SK-N-SH (cell line): ENCODE measurements around the gene DTNBP1. TPM values are rescaled to one million over a fixed set of nuclear protein-coding genes. Genes with fewer than 3 reads are reported as not detected.

Experiments used
- CTCF ChIA-PET: fragments of 300-600, 350-600 bp; formaldehyde crosslinking; extraction: SDS; loops from one replicate; lab custom pipeline; 2021; lab: Yijun Ruan, JAX
- POLR2A ChIA-PET: fragments of 350-600 bp; sonication (Branson Sonifier 250); formaldehyde crosslinking; extraction: SDS; loops from one replicate; lab custom pipeline; 2020; ENCODE audit warnings: antibody characterized with exemption, inconsistent platforms; lab: Yijun Ruan, JAX
- DNase-seq: peaks from one replicate; pipeline ENCODE4 v3.0.0; 2012
- H2AFZ ChIP-seq: fragments of 200-600 bp; sonication (generic); 2 replicates; pipeline ENCODE4 v1.8.1; 2016; ENCODE audit warnings: antibody characterized with exemption, mild to moderate bottlenecking, low read depth
- H3F3A ChIP-seq: fragments of 200-600 bp; sonication (generic); replicated peaks from 2 replicates; pipeline ENCODE3; 2016; ENCODE audit warnings: antibody characterized with exemption, mild to moderate bottlenecking; ENCODE audit not compliant: insufficient read depth
- H3K27ac ChIP-seq, 2 experiments: fragments of 200-500 bp in 1 of 2; fragments of 200-600 bp in 1 of 2; sonication (Bioruptor generic) in 1 of 2; sonication (generic), shearing (Covaris generic) in 1 of 2; 2 replicates each; pipeline versions ENCODE4 v1.5.1 to v1.6.1; 2014 to 2016; ENCODE audit warnings: low read depth in 2 of 2, inconsistent platforms in 1 of 2, low read length in 1 of 2, mild to moderate bottlenecking in 1 of 2, mixed read lengths in 1 of 2
- H3K27me3 ChIP-seq: fragments of 200-600 bp; sonication (generic), shearing (Covaris generic); 2 replicates; pipeline ENCODE4 v1.6.1; 2016; ENCODE audit warnings: mixed run types; ENCODE audit not compliant: insufficient read depth
- H3K36me3 ChIP-seq, 2 experiments: fragments of 200-500 bp in 1 of 2; fragments of 200-600 bp in 1 of 2; sonication (Bioruptor generic) in 1 of 2; sonication (generic) in 1 of 2; replicated peaks in 1 of 2; 2 replicates each; pipeline versions ENCODE3 to v1.5.1; 2014 to 2016; ENCODE audit warnings: low read length in 1 of 2, mild to moderate bottlenecking in 1 of 2; ENCODE audit not compliant: insufficient read depth in 2 of 2, control insufficient read depth in 1 of 2
- H3K4me1 ChIP-seq, 2 experiments: fragments of 200-500 bp in 1 of 2; fragments of 200-600 bp in 1 of 2; sonication (Bioruptor generic) in 1 of 2; sonication (generic), shearing (Covaris generic) in 1 of 2; 2 replicates each; pipeline versions ENCODE4 v1.5.1 to v1.6.1; 2014 to 2016; ENCODE audit warnings: low read depth in 1 of 2, low read length in 1 of 2, mixed run types in 1 of 2; ENCODE audit not compliant: insufficient read depth in 2 of 2, control insufficient read depth in 1 of 2
- H3K4me2 ChIP-seq: fragments of 200-600 bp; sonication (generic), shearing (Covaris generic); 2 replicates; pipeline ENCODE4 v1.6.1; 2017; ENCODE audit warnings: mixed run types
- H3K4me3 ChIP-seq, 2 experiments: fragments of 200-500 bp in 1 of 2; fragments of 200-600 bp in 1 of 2; sonication (Bioruptor generic) in 1 of 2; sonication (generic), shearing (Covaris generic) in 1 of 2; 2 replicates each; pipeline versions ENCODE4 v1.5.1 to v1.8.1; 2014 to 2016; ENCODE audit warnings: low read depth in 2 of 2, inconsistent platforms in 1 of 2, low read length in 1 of 2, mild to moderate bottlenecking in 1 of 2, mixed read lengths in 1 of 2, moderate library complexity in 1 of 2
- H3K79me2 ChIP-seq: fragments of 200-600 bp; sonication (generic); 2 replicates; pipeline ENCODE4 v1.8.1; 2017; ENCODE audit warnings: mild to moderate bottlenecking; ENCODE audit not compliant: insufficient read depth
- H3K9ac ChIP-seq: fragments of 200-600 bp; sonication (generic); 2 replicates; pipeline ENCODE4 v1.6.1; 2017; ENCODE audit warnings: mixed run types
- H3K9me2 ChIP-seq: fragments of 200-600 bp; sonication (generic); 2 replicates; pipeline ENCODE4 v1.6.1; 2017; ENCODE audit warnings: mixed run types
- H3K9me3 ChIP-seq: fragments of 200-600 bp; sonication (generic); 2 replicates; pipeline ENCODE4 v1.6.1; 2017; ENCODE audit warnings: mixed run types, mild to moderate bottlenecking, moderate library complexity
- H4K20me1 ChIP-seq: fragments of 200-600 bp; sonication (generic); 2 replicates; pipeline ENCODE4 v1.6.1; 2017; ENCODE audit warnings: mild to moderate bottlenecking, mixed run types; ENCODE audit not compliant: insufficient read depth
- CHD2 ChIP-seq: fragments of 150-350 bp; IDR thresholded peaks from 2 replicates; pipeline ENCODE4 v1.6.1; 2018; ENCODE audit warnings: low read length; ENCODE audit not compliant: partially characterized antibody
- EP300 ChIP-seq, 2 experiments: IDR thresholded peaks; 2 replicates each; pipeline versions ENCODE4 v1.4.0 to v1.6.1; 2012; ENCODE audit warnings: borderline replicate concordance in 1 of 2, low read depth in 1 of 2, low read length in 1 of 2
- FOXJ3 ChIP-seq: sonication (generic); formaldehyde crosslinking; IDR thresholded peaks from 2 replicates; pipeline ENCODE4 v1.5.1; 2020; ENCODE audit warnings: mild to moderate bottlenecking, missing genetic modification reagents
- GABPA ChIP-seq: IDR thresholded peaks from 2 replicates; pipeline ENCODE4 v1.4.0; 2012; ENCODE audit warnings: low read depth, mild to moderate bottlenecking
- MEF2A ChIP-seq: IDR thresholded peaks from 2 replicates; pipeline ENCODE4 v1.4.0; 2012; ENCODE audit warnings: low read depth, borderline replicate concordance
- NRF1 ChIP-seq: IDR thresholded peaks from 2 replicates; pipeline ENCODE4 v1.6.1; 2012; ENCODE audit warnings: low read depth, mild to moderate bottlenecking, low read length
- RAD21 ChIP-seq: IDR thresholded peaks from 2 replicates; pipeline ENCODE4 v1.6.1; 2012; ENCODE audit warnings: mild to moderate bottlenecking, low read length
- REST ChIP-seq: IDR thresholded peaks from 2 replicates; pipeline ENCODE4 v1.6.1; 2012; ENCODE audit warnings: mild to moderate bottlenecking, low read depth, low read length, moderate library complexity
- SIN3A ChIP-seq: IDR thresholded peaks from 2 replicates; pipeline ENCODE4 v1.6.1; 2012; ENCODE audit warnings: low read depth, mild to moderate bottlenecking, low read length, moderate library complexity, borderline replicate concordance
- TEAD4 ChIP-seq: IDR thresholded peaks from 2 replicates; pipeline ENCODE4 v1.4.0; 2012; ENCODE audit warnings: mild to moderate bottlenecking, borderline replicate concordance; ENCODE audit not compliant: insufficient read depth
- USF2 ChIP-seq: fragments of 150-350 bp; IDR thresholded peaks from 2 replicates; pipeline ENCODE4 v1.6.1; 2017; ENCODE audit warnings: antibody characterized with exemption, low read length, low read depth, borderline replicate concordance
- YY1 ChIP-seq: IDR thresholded peaks from 2 replicates; pipeline ENCODE4 v1.4.0; 2012; ENCODE audit warnings: low read depth, mild to moderate bottlenecking
- ZBTB33 ChIP-seq: IDR thresholded peaks from 2 replicates; pipeline ENCODE4 v1.4.0; 2012; ENCODE audit warnings: low read depth, borderline replicate concordance
- WGBS: methylation state at CpG from one replicate; pipeline ENCODE4 v1.1.6; 2017; ENCODE audit warnings: low lambda C conversion rate; 5-methylcytosine and 5-hydroxymethylcytosine counted together
- polyA plus RNA-seq, 3 experiments: library from polyadenylated mRNA; depleted of rRNA; stranded (reverse); fragments of >200 nt; gene quantifications; 2 replicates each; pipeline ENCODE4 v1.2.3, GENCODE V29; 2012
- TF ChIP-seq, protein P1 (sequence below): fragments of 150-350 bp; IDR thresholded peaks from 2 replicates; pipeline ENCODE4 v1.6.1; 2016; ENCODE audit warnings: mild to moderate bottlenecking, low read depth, low read length

DTNBP1 gene
- polyA plus RNA-seq, 1 of the 3 experiments (the other 2 are of a cell fraction) = 19.7 TPM

GRCh38 chr6:15510536-15511247 is 152.1 kb downstream of the DTNBP1 start:
- no peak overlapping the region for H3K9ac ChIP-seq
- no peak overlapping the region for H3K27ac ChIP-seq
- H3K79me2 ChIP-seq = 0 out of 2 replicates have a peak, but pooled peaks cover 4% of the 10 kb centered on the region
- no peaks in the 10 kb centered on the region for H3K9me2 ChIP-seq
- WGBS = 86% methylated on average over 13 of the region's 16 CpGs
- no peak overlapping the region for H3K4me2 ChIP-seq
- H3F3A ChIP-seq = peaks cover under 1% of the 10 kb centered on the region
- DNase-seq = no peak
- no peaks in the 10 kb centered on the region for H3K27me3 ChIP-seq
- TF ChIP-seq MEF2A (no peak), TEAD4 (no peak), FOXJ3 (CRISPR knock-in tag) (no peak), NRF1 (no peak), CHD2 (no peak), SIN3A (no peak), ZBTB33 (no peak), REST (no peak), RAD21 (no peak), USF2 (no peak), EP300 (IDR thresholded peaks at IDR 0.05; ENCODE audit: borderline replicate concordance in 1 of 2, low read depth in 1 of 2, low read length in 1 of 2) (no peak), YY1 (no peak), GABPA (no peak)
- TF ChIP-seq, protein P1, sequence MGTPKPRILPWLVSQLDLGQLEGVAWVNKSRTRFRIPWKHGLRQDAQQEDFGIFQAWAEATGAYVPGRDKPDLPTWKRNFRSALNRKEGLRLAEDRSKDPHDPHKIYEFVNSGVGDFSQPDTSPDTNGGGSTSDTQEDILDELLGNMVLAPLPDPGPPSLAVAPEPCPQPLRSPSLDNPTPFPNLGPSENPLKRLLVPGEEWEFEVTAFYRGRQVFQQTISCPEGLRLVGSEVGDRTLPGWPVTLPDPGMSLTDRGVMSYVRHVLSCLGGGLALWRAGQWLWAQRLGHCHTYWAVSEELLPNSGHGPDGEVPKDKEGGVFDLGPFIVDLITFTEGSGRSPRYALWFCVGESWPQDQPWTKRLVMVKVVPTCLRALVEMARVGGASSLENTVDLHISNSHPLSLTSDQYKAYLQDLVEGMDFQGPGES = no peak
- no peak overlapping the region for H2AFZ ChIP-seq
- H3K4me1 ChIP-seq = peaks cover 4 to 7% of the 10 kb centered on the region in 2 experiments; a peak in 3 of 4 replicates
- no peaks in the 10 kb centered on the region for H3K9me3 ChIP-seq
- CTCF ChIA-PET = interaction anchor here (0.6 to 1.2 kb wide), 3 partner anchors 112 to 472 kb away, joined by 3 to 4 read pairs (median 3); no protein-coding TSS in a partner anchor
- no peak overlapping the region for H3K4me3 ChIP-seq
- POLR2A ChIA-PET = no interaction called here
- peaks cover 28% of the 10 kb centered on the region for H4K20me1 ChIP-seq
- peaks cover 8 to 20% of the 10 kb centered on the region in 2 experiments for H3K36me3 ChIP-seq
